Liver (tissue), 9 donors: ENCODE results near the gene PDE4D. TPM values are rescaled to one million over a fixed set of nuclear protein-coding genes. Genes with fewer than 3 reads are reported as not detected.

Experiments used
- DNase-seq: peaks from one replicate; pipeline ENCODE4 v3.0.0-alpha.2; 2017; ENCODE audit warnings: low spot score
- H3K27ac ChIP-seq, 2 donors: one replicate each; pipeline ENCODE4 v1.7.0; 2013; ENCODE audit warnings: inconsistent platforms in 2 of 2, low read length in 2 of 2, control low read depth in 1 of 2, low read depth in 1 of 2, mild to moderate bottlenecking in 1 of 2
- H3K27me3 ChIP-seq, 4 donors: one replicate each; pipeline versions ENCODE4 v1.6.1 to v1.7.0; 2013; ENCODE audit warnings: low read length in 3 of 4, inconsistent platforms in 1 of 4, mild to moderate bottlenecking in 1 of 4, moderate library complexity in 1 of 4; ENCODE audit not compliant: control insufficient read depth in 4 of 4, insufficient read depth in 4 of 4
- H3K36me3 ChIP-seq, 4 donors: one replicate each; pipeline versions ENCODE4 v1.6.1 to v1.7.0; 2013; ENCODE audit warnings: low read length in 3 of 4, mild to moderate bottlenecking in 3 of 4, low read depth in 1 of 4, moderate library complexity in 1 of 4; ENCODE audit not compliant: control insufficient read depth in 4 of 4, insufficient read depth in 3 of 4
- H3K4me1 ChIP-seq, 4 donors: one replicate each; pipeline versions ENCODE4 v1.6.1 to v1.7.0; 2013; ENCODE audit warnings: low read length in 3 of 4, mild to moderate bottlenecking in 3 of 4, moderate library complexity in 1 of 4; ENCODE audit not compliant: control insufficient read depth in 4 of 4, insufficient read depth in 4 of 4
- H3K4me3 ChIP-seq, 3 donors: one replicate each; pipeline versions ENCODE4 v1.6.1 to v1.7.0; 2013; ENCODE audit warnings: low read length in 3 of 3, control low read depth in 1 of 3, low read depth in 1 of 3, mild to moderate bottlenecking in 1 of 3
- H3K9ac ChIP-seq, 2 donors: one replicate each; pipeline ENCODE4 v1.7.0; 2013; ENCODE audit warnings: low read length in 2 of 2, mild to moderate bottlenecking in 2 of 2, moderate library complexity in 2 of 2, control low read depth in 1 of 2, low read depth in 1 of 2
- H3K9me3 ChIP-seq, 4 donors: one replicate each; pipeline versions ENCODE4 v1.6.1 to v1.7.0; 2013; ENCODE audit warnings: low read length in 3 of 4; ENCODE audit not compliant: control insufficient read depth in 4 of 4
- EGR1 ChIP-seq, 2 donors: IDR thresholded peaks; 2 replicates each; pipeline ENCODE4 v1.6.1; 2016 to 2018; ENCODE audit warnings: antibody characterized with exemption in 2 of 2, low read depth in 2 of 2
- FOXA1 ChIP-seq: IDR thresholded peaks from 2 replicates; pipeline ENCODE4 v1.6.1; 2016; ENCODE audit warnings: antibody characterized with exemption
- FOXA2 ChIP-seq: IDR thresholded peaks from 2 replicates; pipeline ENCODE4 v1.6.1; 2016; ENCODE audit warnings: antibody characterized with exemption
- GABPA ChIP-seq, 2 donors: IDR thresholded peaks in 1 of 2; conservative IDR thresholded peaks in 1 of 2; 2 replicates each; pipeline ENCODE4 v1.6.1; 2016; ENCODE audit warnings: antibody characterized with exemption in 2 of 2, mild to moderate bottlenecking in 1 of 2, moderate library complexity in 1 of 2
- HNF4A ChIP-seq, 2 donors: conservative IDR thresholded peaks; 2 replicates each; pipeline ENCODE4 v1.6.1; 2016; ENCODE audit warnings: antibody characterized with exemption in 2 of 2, mild to moderate bottlenecking in 2 of 2
- HNF4G ChIP-seq: IDR thresholded peaks from 2 replicates; pipeline ENCODE4 v1.6.1; 2016; ENCODE audit warnings: antibody characterized with exemption
- NR2F2 ChIP-seq: IDR thresholded peaks from 2 replicates; pipeline ENCODE4 v1.6.1; 2016; ENCODE audit warnings: antibody characterized with exemption
- RXRA ChIP-seq, 2 donors: IDR thresholded peaks; 2 replicates each; pipeline ENCODE4 v1.6.1; 2017 to 2018; ENCODE audit warnings: antibody characterized with exemption in 2 of 2, mild to moderate bottlenecking in 1 of 2
- SP1 ChIP-seq: IDR thresholded peaks from 2 replicates; pipeline ENCODE4 v1.6.1; 2018; ENCODE audit warnings: antibody characterized with exemption, mild to moderate bottlenecking
- TAF1 ChIP-seq: conservative IDR thresholded peaks from 2 replicates; pipeline ENCODE4 v1.6.1; 2016; ENCODE audit warnings: antibody characterized with exemption, mild to moderate bottlenecking
- WGBS: extraction: QIAGEN DNeasy Blood & Tissue Kit; methylation state at CpG from one replicate; pipeline ENCODE4 v1.1.7; 2013; 5-methylcytosine and 5-hydroxymethylcytosine counted together
- polyA plus RNA-seq, 2 donors: library from polyadenylated mRNA; stranded (reverse) in 1 of 2; unstranded in 1 of 2; fragments of 200-250 nt in 1 of 2; fragments of >200 nt in 1 of 2; fragmentation: Nextera tagmentation in 1 of 2; extraction: Ambion mirVana in 1 of 2; gene quantifications; one replicate each; pipeline versions ENCODE4 v1.2.1 to v1.2.3, GENCODE V29; 2013 to 2015
- total RNA-seq, 2 donors: library from RNA; depleted of rRNA; stranded (reverse); fragments of >200 nt; gene quantifications; one replicate each; pipeline ENCODE4 v1.2.3, GENCODE V29; 2014
- TF ChIP-seq, protein P1 (sequence below): IDR thresholded peaks from 2 replicates; pipeline ENCODE4 v1.6.1; 2016; ENCODE audit warnings: antibody characterized with exemption
- TF ChIP-seq, protein P2 (sequence below): IDR thresholded peaks from 2 replicates; pipeline ENCODE4 v1.6.1; 2016; ENCODE audit warnings: antibody characterized with exemption, mild to moderate bottlenecking
- TF ChIP-seq, protein P3 (sequence below): IDR thresholded peaks from 2 replicates; pipeline ENCODE4 v1.6.1; 2016; ENCODE audit warnings: antibody characterized with exemption
- TF ChIP-seq, protein P4 (sequence below): fragments of 150-350 bp; IDR thresholded peaks from 2 replicates; pipeline ENCODE4 v1.5.1; 2017; ENCODE audit warnings: improper control_type of control experiment, low read depth, low read length; ENCODE audit not compliant: missing input control
- TF ChIP-seq, protein P5 (sequence below): IDR thresholded peaks from 2 replicates; pipeline ENCODE4 v1.6.1; 2016; ENCODE audit warnings: antibody characterized with exemption
- donor health status: healthy.
- donor health status: healthy.
- donor health status: healthy.
- donor health status: healthy.
- donor health status: healthy.

Gene PDE4D
- total and polyA plus RNA-seq, 4 donors, result 0.67 to 11.9 (median 6.5) TPM

DNA sequence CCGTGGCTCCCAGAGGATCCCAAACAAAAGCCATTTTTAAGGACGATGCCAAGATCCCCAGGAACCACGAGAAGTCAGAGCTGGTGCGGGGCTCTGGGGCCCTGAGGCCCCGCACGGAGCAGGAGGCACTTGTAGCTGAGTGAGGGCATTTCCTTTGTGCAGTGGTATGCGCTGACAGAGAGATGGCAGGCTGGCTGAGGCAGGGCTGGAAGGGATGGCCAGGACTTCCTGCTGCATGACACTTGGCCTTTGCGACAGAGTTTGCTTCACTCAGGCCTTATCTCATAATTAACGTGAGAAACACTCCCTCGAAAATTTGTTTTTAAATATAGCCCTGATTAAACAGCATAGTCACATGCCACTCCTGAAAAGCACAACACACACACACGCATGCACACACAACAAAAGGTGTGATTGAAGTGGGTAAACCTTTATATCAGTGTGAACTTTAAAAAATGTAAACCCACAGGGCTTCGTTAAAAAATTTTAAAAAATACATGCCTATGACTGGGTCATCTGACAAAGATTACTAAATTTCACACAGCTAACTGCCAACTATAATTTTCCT is 536.6 kb downstream of the PDE4D start:
- no peaks in the 10 kb centered on the region for H3K27me3 ChIP-seq
- H3K4me1 ChIP-seq, result peaks cover 0 to 3% (median 0%) of the 10 kb centered on the region in 4 donors
- H3K27ac ChIP-seq, result peak overlapping the region in 1 of 2 donors; percentile 10
- no peaks in the 10 kb centered on the region for H3K9me3 ChIP-seq
- H3K4me3 ChIP-seq, result no peak overlapping the region
- TF ChIP-seq, protein P1, sequence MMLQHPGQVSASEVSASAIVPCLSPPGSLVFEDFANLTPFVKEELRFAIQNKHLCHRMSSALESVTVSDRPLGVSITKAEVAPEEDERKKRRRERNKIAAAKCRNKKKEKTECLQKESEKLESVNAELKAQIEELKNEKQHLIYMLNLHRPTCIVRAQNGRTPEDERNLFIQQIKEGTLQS, result no peak
- TF ChIP-seq SP1 (no peak), NR2F2 (peak; percentile 67)
- TF ChIP-seq, protein P2, sequence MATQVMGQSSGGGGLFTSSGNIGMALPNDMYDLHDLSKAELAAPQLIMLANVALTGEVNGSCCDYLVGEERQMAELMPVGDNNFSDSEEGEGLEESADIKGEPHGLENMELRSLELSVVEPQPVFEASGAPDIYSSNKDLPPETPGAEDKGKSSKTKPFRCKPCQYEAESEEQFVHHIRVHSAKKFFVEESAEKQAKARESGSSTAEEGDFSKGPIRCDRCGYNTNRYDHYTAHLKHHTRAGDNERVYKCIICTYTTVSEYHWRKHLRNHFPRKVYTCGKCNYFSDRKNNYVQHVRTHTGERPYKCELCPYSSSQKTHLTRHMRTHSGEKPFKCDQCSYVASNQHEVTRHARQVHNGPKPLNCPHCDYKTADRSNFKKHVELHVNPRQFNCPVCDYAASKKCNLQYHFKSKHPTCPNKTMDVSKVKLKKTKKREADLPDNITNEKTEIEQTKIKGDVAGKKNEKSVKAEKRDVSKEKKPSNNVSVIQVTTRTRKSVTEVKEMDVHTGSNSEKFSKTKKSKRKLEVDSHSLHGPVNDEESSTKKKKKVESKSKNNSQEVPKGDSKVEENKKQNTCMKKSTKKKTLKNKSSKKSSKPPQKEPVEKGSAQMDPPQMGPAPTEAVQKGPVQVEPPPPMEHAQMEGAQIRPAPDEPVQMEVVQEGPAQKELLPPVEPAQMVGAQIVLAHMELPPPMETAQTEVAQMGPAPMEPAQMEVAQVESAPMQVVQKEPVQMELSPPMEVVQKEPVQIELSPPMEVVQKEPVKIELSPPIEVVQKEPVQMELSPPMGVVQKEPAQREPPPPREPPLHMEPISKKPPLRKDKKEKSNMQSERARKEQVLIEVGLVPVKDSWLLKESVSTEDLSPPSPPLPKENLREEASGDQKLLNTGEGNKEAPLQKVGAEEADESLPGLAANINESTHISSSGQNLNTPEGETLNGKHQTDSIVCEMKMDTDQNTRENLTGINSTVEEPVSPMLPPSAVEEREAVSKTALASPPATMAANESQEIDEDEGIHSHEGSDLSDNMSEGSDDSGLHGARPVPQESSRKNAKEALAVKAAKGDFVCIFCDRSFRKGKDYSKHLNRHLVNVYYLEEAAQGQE, result no peak
- TF ChIP-seq, protein P3, sequence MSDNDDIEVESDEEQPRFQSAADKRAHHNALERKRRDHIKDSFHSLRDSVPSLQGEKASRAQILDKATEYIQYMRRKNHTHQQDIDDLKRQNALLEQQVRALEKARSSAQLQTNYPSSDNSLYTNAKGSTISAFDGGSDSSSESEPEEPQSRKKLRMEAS, result no peak
- WGBS, result 67% methylated on average over 12 of the region's 12 CpGs
- H3K9ac ChIP-seq, result no peak overlapping the region
- no peaks in the 10 kb centered on the region for H3K36me3 ChIP-seq
- DNase-seq, result no peak

DNA sequence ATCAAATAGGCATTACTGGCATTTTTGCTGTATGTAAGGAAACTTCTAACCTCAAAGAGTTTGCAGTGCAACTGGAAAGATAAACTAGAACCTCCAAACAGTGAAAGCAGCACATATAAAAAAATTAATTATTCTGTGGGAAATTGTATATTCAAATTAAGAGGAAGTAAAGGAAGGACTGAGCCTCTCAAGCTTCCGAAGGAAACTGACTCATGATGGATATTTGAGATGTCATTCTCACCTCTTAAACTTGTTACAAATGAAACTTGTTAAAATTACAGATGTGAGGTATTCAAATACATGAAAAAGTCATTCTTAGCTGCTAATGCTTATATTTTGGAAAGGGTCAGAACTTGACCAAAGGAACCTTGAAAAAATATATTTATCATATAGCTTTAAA is 538.7 kb downstream of the PDE4D start:
- no peak for DNase-seq
- H3K4me3 ChIP-seq, result no peak overlapping the region
- 75% methylated on average over 1 of the region's 1 CpG for WGBS
- TF ChIP-seq FOXA2, result no peak
- no peak for TF ChIP-seq EGR1 (IDR thresholded peaks at IDR 0.05; ENCODE audit: low read depth in 2 of 2)
- TF ChIP-seq SP1, result no peak
- TF ChIP-seq HNF4A (conservative IDR thresholded peaks at IDR 0.05), result no peak
- no peak for TF ChIP-seq HNF4G
- H3K4me1 ChIP-seq, result peaks cover 0 to 3% (median 0%) of the 10 kb centered on the region in 4 donors
- H3K36me3 ChIP-seq, result no peaks in the 10 kb centered on the region
- H3K9me3 ChIP-seq, result no peaks in the 10 kb centered on the region
- H3K9ac ChIP-seq, result no peak overlapping the region
- H3K27me3 ChIP-seq, result no peaks in the 10 kb centered on the region
- no peak overlapping the region for H3K27ac ChIP-seq

DNA sequence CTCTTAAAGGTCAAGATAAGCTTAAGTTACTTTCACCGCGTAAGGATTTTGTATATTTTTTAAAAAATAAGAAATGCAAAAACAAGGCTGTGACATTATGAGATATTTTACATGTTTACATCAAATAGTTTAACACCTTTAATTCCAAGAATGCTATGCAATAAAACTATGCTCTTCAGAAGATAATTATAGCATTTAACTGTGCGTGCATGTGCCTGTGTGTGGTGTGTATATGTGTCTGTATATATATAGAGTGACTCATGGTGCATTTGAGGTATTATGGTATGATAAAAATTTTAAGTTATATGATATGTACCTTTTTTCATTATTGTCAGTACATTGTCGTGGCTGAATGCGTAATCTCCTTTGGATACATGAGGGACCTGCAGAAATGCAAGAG is 539.3 kb downstream of the PDE4D start:
- 94% methylated on average over 5 of the region's 5 CpGs for WGBS
- Histone ChIP-seq H3K27ac (no peak overlapping the region), H3K4me1 (peaks cover 0 to 3% (median 0%) of the 10 kb centered on the region in 4 donors), H3K27me3 (no peaks in the 10 kb centered on the region), H3K36me3 (no peaks in the 10 kb centered on the region), H3K4me3 (no peak overlapping the region), H3K9me3 (no peaks in the 10 kb centered on the region), H3K9ac (no peak overlapping the region)
- no peak for DNase-seq
- no peak for TF ChIP-seq SP1
- TF ChIP-seq, protein P4, sequence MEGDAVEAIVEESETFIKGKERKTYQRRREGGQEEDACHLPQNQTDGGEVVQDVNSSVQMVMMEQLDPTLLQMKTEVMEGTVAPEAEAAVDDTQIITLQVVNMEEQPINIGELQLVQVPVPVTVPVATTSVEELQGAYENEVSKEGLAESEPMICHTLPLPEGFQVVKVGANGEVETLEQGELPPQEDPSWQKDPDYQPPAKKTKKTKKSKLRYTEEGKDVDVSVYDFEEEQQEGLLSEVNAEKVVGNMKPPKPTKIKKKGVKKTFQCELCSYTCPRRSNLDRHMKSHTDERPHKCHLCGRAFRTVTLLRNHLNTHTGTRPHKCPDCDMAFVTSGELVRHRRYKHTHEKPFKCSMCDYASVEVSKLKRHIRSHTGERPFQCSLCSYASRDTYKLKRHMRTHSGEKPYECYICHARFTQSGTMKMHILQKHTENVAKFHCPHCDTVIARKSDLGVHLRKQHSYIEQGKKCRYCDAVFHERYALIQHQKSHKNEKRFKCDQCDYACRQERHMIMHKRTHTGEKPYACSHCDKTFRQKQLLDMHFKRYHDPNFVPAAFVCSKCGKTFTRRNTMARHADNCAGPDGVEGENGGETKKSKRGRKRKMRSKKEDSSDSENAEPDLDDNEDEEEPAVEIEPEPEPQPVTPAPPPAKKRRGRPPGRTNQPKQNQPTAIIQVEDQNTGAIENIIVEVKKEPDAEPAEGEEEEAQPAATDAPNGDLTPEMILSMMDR, result no peak
- TF ChIP-seq NR2F2, result no peak
- TF ChIP-seq GABPA (IDR thresholded peaks at IDR 0.05 in 1 of 2, conservative IDR thresholded peaks at IDR 0.05 in 1 of 2), result no peak
- TF ChIP-seq RXRA (IDR thresholded peaks at IDR 0.05), result no peak
- no peak for TF ChIP-seq HNF4G
- TF ChIP-seq, protein P5, sequence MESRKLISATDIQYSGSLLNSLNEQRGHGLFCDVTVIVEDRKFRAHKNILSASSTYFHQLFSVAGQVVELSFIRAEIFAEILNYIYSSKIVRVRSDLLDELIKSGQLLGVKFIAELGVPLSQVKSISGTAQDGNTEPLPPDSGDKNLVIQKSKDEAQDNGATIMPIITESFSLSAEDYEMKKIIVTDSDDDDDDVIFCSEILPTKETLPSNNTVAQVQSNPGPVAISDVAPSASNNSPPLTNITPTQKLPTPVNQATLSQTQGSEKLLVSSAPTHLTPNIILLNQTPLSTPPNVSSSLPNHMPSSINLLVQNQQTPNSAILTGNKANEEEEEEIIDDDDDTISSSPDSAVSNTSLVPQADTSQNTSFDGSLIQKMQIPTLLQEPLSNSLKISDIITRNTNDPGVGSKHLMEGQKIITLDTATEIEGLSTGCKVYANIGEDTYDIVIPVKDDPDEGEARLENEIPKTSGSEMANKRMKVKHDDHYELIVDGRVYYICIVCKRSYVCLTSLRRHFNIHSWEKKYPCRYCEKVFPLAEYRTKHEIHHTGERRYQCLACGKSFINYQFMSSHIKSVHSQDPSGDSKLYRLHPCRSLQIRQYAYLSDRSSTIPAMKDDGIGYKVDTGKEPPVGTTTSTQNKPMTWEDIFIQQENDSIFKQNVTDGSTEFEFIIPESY, result no peak
- no peak for TF ChIP-seq FOXA2
- no peak for TF ChIP-seq EGR1 (IDR thresholded peaks at IDR 0.05; ENCODE audit: low read depth in 2 of 2)
- TF ChIP-seq, protein P1, result no peak
- TF ChIP-seq TAF1, result no peak
- TF ChIP-seq, protein P2, result no peak
- no peak for TF ChIP-seq FOXA1
